ENCODE data around the gene FAM83D.
"Not testable (repeated sequence)": the region's sequence is repeated elsewhere in the genome, so short reads cannot be mapped to it uniquely, and the experiment has no call there.

The FAM83D gene

DNA sequence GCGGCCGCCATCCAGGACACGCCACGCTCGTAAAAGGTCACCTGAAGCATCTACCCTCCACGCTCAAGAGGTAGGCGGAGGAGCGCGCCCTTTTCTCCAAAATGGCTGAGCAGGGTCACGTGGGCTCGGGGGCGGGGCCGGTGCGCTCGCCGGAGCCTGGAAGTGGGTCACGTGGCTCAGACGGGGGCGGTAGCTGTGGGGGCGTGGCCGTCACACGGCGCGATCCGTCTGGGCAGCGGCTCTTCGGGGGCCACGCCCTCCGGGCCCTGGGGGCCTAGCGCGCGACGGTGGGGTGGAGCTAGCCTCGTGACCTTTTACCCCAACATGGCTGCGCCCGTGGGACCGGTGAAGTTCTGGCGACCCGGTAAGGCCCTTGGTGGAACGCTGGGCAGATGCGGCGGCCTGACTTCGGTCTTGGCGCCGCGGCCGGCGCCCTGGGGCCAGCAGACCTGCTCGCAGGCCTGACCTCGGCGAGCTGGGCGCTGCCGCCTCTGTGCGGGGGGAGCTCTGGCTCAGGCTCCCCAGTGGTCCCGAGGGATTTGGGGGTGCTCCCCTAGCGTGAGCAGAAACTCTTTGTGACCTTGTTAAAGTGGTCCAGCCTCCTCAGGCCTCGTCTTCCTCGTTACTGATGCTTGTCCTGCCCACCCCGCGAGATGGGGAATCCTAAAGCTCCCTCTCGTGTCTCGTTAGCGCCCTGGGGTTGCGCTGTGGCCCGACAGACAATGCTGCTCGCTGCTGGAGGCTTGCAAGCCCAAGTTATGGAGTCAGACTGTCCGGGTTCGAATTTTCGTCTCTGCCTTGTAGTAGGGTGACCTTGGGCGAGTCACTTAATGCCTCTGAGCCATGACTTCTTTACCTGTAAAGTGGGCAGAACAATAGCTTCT is 36.1 kb downstream of the FAM83D start, which contains the start of gene DHX35:
DHX35 (plus strand) TSS at position 301 of the 884 bp plus-strand sequence; CDS start at position 325, 24 bp downstream.
- DNase-seq (ENCODE audit: low read depth in 2 of 2): peak; percentile 96 to 98

DNA sequence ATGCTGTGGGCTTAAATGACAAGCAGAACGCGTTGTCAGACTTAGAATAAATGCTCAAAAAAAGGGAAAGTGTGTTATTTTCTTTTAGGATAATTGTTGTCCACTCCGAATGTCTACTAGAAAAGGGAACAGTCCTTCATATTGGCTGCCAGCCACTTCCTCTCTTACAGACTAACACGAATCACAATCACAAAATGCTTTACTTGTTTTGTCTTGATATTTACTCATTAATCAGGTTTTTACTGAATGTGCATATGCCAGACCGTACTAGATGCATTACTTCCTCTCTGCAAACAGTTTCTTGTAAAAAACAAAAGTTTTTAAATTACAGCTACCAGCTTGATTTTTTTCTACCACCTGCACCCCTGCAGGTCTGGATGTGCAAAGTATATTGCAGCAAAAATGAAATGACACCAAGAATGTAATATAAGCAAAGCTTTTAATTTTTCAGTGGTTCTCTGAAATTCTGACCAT is 36.7 kb downstream of the FAM83D start:
- DNase-seq (ENCODE audit: low read depth in 2 of 2): no peak

DNA sequence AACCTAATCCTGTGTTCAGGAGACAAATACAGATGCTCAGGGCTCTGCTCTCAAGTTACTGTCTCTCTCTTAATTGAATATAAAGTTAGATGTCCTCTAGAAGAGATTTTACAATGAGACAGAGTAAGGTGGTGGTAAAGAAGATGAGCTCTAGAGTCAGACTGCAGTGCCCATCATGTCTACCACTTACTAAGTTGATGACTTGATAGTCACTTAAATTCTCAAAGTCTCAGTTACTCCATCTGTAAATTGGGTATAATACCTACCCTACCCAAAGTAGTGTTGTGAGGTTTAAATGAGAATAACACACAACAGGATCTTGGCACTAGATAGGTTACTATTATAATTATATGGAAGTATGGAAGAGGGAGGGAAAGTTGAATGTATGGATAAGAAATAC is 37.5 kb downstream of the FAM83D start:
- no peak for DNase-seq (ENCODE audit: low read depth in 2 of 2)

DNA sequence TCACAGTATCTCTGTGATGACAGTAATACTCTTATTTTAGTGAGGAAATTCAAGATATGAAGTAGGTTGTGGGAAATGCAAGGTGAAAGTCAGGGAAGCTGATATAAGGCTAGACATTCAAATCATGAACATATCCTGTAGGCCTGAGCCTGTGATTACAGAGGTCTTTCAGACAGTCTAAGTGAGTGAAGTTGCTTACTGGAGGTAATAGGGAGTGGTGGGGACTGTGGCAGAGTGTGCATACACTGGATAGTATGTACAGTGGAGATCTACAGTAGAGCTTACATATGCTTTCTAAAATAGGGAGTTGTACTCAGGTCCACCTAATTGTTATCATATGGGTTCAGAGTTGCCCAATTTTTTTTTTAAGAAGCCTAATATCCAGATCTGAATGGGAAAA is 39.0 kb downstream of the FAM83D start:
- DNase-seq (ENCODE audit: low read depth in 2 of 2): no peak

DNA sequence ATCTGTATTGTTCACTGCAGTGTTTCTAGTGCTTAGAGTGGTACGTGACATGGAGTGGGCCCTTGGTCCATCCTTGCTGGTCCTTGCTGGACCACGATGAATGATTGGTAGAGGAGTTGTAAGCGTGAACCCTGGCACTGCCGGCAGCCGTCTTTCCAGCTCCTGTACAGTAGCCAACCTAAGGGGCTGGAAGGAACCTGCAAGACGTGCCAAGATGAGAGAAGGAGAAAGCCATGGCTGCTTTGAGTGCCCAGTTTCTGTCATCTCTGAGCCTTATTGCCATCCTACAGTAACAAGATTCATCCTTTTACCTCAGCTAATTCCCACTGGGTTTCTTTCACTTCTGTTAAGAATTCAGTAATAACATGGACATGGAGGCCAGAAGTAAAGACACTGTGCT is 41.9 kb downstream of the FAM83D start:
- DNase-seq (ENCODE audit: low read depth in 2 of 2): no peak

DNA sequence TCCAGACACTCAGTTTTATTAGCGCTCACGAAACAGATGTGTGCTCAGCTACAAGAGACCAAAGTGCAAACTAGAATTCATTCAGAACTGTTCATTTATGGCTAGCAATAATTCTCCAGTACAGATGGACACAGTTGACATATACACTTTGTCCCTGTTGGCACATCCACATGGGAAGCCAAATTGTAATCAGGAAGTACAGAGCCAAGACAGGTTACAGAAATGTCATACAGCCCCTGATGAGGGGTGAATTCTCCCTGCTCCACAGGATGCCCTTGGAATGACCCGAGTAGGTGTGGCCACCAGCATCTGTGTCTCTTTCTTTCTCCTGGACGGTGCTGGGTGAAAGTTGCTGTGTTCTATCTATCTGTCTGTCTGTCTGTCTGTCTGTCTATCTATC is 43.5 kb downstream of the FAM83D start:
- no peak for DNase-seq (ENCODE audit: low read depth in 2 of 2)

DNA sequence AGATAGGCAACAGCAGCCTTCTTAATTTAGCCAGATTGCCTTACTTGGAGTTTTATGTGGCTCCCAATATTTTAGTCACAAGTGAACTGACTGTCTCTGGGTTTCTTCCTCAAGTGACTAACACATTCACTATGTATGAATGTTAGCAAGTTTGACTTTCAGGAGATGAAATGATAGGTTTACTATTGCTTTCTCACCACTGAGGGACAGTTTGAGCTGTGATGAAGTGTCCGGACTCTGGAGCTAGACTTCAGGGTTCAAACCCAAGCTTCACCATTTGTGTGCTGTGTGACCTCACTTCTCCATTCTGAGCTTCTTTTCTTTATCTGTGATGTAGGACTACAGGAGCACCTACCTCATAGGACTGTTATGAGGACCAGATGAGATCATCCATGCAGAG is 44.1 kb downstream of the FAM83D start:
- DNase-seq (ENCODE audit: low read depth in 2 of 2): no peak

DNA sequence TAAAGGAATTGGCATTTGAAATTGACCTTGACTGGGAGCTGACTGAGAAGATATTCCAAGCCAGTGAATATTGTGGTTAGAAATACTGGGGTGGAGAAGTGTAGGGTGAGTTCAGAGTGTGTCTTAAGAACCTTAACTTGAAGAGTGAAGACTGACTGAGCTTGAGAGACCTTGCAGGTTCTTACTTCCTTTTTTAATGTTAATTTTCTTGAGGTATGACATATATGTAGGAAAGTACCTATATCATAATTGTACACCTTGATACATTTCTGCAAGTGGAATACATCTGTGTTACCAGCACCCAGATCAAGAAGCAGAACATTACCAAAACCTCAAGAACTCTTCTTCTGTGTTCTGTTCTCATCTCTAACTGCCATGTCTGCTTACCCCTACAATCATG is 46.9 kb downstream of the FAM83D start:
- no peak for DNase-seq (ENCODE audit: low read depth in 2 of 2)

DNA sequence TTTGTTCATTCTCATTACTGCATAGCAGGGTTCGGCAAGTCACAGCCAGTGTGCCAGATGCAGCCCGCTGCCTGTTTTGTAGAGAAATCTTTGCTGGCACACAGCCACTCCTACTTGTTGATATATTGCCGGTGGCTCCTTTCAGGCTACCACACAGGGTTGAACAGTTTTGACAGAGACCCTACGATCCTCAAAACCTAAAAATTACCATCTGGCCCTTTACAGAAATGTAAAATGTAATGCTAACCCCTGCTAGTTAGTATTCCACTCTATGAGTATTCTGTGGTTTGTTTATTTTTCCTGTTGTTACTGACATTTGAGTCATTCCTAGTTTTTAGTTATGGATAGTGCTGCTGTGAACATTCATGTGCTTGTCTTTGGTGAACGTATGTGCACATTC is 47.4 kb downstream of the FAM83D start:
- no peak for DNase-seq (ENCODE audit: low read depth in 2 of 2)

DNA sequence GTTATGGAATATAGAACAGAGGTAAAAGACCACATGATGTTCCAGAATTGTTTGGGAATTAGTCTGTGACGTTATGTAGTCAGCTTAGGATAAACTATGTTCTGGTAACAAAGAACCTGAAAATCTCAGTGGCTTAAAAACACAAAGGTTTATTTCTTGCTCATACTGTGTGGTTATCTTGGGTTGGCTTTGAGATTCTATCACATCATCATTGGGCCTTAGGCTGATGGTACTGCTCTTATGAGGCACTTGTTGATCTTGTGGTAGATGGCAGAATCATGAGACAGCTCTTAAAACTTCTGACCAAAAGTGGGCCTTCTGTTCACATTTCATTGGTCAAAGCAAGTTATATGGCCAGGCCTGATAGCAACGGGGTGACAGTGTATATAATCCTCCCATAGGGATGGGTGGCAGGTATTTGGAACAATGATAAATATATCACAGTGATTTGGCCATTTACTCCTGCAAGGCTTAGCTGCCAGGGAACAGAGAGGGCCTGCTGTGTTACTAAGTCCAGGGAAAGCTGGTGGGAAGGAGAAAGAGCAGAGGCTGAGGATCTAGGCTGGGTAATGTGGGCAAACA is 49.4 kb downstream of the FAM83D start:
- no peak for DNase-seq (ENCODE audit: low read depth in 2 of 2)

DNA sequence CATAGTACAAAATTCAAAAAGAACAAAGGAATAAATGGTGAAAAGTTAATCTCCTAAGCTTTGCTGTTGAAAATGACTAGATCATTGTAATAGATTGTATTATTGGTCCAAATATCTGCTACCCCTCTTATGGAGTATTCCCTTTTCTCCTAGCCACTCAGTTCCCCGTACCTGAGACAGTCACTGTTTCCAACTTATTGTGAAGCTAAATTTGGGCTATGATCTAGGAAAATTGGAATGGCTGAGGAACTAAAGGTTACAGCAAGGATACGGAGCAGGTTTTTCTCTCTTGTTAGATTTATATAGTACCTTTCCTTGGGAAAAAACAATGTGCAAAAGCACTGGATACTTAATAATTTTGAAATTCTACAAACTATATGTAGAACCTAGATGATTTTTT is 53.2 kb downstream of the FAM83D start:
- DNase-seq (ENCODE audit: low read depth in 2 of 2): no peak

DNA sequence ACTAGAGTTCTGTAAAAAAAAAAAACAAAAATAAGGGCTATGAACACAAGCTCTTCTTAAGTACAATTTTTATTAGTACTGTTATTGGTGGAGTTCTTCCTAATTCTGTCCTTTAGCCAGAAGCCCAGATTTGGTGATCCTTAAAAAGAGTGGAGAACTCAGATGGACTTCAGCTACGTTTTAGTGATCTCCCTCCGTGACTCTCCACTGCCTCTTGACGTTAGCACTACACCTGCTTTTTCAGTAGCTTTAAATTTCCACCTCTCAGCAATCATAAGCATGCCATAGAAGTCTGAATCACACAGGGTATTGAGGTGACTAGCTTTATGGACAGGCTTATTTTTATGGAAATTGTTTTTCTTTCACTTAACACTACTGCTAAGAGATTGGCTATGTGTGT is 53.6 kb downstream of the FAM83D start:
- no peak for DNase-seq (ENCODE audit: low read depth in 2 of 2)

DNA sequence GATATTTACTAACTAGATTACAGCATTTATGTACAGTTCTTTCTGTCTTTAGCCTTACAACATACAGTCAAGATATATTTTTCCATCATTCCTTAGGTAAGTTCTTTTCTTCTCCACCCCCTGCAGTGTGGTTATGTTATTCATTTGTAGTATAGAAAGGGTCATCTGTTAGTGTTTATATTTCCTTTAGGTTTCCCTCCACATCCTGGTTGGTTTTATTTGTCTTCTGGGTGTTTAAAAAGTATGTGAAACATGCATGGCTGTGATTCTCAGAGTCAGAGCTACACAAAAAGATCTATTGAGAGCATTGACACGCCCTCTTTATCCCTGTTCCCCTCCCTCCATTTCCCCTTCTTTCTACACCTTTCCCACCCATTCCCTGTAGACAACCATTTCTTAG is 56.1 kb downstream of the FAM83D start:
- no peak for DNase-seq (ENCODE audit: low read depth in 2 of 2)

DNA sequence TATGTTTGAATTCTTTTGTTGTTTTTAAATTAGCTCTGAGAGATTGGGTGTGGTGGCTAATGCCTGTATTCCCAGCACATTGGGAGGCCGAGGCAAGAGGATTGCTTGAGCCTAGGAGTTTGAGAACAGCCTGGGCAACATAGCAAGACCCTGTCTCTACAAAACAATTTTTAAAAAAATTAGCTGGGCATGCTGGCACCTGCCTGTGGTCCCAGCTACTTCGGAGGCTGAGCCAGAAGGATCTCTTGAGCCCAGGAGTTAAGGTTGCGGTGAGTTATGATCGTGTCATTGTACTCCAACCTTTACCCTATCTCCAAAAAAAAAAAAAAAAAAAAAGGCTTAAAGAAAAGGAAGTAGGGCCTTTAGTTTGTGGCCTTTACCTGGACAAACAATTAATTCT is 58.8 kb downstream of the FAM83D start:
- no peak for DNase-seq (ENCODE audit: low read depth in 2 of 2)

DNA sequence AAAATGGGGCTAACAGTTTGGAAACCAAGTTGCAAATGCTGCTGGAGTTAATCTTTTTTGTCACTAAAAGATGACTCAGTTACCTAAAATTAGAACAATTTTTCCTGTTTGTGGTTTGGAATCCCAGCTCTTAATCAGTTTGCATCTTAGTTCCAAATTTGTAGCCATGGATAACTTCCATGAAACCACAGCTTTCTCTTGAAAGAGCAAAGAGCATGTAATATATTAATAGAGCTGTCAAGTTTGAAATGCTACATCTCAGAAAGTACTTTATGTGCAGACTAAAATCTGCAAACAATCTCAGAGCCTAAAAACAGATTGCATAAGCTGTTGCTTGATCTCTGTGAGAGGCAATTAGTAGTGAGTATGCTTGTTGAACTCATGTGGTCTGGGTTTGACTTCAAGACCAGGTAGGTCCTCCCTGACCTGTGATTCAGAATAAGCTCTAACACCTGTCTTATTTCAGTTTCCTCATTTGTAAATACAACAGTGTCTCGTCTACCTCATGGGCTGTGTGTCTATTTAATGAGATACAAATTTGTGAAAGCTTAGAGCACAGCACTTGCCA is 59.5 kb downstream of the FAM83D start:
- no peak for DNase-seq (ENCODE audit: low read depth in 2 of 2)

DNA sequence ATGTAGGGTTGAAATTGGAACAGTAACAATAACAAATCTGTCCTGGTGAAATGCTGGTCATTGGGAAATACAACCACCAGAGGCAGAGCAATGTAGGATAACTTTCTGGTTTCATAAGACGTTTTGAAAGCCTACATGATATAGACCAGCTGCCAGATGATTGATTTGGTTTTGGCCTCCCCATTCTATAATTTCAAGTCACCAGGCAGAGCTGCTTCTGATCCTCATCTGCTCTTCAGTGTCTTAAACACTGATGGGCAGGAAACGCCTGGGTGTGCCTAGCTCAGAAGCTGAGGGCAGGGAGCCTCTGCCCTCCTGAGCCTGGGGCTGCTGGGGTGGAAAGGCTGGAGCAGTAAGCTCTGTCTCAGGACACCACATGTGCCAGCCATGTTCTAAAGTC is 60.4 kb downstream of the FAM83D start:
- DNase-seq (ENCODE audit: low read depth in 2 of 2): no peak

DNA sequence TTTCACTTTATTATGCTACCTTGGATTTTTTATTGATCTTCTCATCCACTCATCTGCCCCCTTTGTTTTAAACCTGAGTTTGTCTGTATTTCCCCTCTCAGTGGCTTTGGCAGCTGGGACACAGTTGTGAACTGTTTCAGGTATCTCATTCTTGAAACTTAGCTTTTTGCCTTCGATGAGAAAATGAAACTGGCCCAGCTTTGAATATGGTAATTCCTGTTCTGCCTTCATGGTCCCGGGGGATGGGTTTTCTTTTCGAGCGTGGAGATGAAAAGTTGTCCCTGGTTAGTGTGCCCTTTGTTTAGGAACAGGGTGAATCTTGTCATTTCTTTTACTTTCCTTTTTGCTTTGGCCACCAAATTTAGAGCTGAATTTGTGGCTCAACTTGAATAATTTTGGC is 61.6 kb downstream of the FAM83D start:
- DNase-seq (ENCODE audit: low read depth in 2 of 2): no peak

DNA sequence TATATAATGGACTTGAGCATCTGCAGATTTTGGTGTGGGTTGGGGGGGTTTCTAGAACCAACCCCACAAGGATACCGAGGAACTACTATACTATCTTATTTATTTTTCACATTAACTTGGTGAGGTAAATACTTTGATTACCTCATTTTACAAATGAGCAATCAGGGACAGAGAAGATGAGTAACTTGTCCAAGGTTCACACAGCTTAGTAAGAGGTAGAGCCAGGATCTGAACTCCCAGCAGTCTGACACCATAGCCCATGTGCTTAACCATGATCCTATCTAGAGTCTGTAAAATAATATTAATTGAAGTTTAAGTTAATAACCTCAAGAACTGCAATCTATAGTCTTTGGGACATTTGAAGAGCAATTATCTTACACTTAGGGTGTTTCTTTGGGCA is 64.5 kb downstream of the FAM83D start:
- no peak for DNase-seq (ENCODE audit: low read depth in 2 of 2)

DNA sequence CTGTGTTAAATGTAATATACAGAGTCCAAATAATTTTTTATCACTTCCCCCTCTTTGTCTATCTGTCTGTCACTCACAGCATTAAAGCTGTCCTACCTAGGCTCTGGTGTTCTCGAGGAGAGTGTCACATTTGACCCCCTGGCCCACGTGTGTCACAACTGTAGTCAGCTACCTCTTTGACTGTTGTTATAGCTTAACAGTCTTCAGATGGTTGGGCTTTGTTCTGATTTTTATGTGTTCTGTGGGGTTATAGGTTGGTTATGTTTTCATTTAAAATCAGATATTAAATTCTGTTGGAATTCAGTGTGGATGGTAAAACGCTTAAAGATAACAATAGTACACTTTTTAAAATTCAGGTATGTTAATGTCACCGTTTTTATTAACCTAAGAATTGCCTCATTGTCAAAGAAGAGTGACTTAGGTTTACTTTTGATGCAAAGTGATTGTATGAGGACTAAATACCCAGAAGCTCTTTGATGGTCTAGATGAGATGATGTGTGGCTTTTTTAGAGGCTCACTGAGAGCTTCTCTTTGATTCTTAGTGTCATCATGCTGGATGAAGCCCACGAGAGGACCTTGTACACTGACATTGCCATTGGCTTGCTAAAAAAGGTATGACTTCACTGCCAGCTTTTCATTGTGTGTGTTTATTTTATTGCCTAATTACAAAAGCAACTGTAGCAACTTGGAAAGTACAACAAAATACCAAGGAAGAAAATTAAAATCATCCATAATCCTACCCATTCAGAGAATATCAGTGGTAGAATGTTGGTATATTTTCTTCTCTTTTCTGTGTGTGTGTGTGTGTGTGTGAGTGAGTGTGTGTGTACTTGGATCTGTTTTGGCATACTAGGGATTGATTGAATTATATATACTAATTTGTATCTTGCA is 65.8 kb downstream of the FAM83D start:
- DNase-seq (ENCODE audit: low read depth in 2 of 2): no peak

DNA sequence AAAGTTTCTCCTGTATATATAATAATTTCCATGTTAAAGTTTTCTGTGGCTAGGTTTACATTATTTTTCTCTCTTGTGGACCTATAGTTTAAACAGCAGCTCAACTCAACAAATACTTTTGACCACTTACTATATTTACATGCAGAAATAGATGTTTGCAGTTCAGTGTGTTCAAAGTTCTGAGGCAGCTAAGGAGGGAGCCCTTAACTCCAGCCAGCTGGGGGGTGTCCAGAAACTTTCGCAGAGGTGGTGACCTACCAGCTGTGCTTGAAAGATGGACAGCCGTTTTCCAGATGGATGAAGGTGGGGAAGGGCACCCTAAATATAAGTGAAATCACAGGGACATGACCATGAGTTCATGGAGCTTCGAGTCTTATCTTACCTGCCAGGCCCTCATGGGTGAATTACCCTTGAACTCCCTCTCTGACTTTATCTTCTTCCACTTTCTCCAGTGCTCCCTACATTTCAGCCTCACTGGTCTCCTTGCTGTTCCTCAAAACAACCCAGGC is 69.4 kb downstream of the FAM83D start:
- no peak for DNase-seq (ENCODE audit: low read depth in 2 of 2)

DNA sequence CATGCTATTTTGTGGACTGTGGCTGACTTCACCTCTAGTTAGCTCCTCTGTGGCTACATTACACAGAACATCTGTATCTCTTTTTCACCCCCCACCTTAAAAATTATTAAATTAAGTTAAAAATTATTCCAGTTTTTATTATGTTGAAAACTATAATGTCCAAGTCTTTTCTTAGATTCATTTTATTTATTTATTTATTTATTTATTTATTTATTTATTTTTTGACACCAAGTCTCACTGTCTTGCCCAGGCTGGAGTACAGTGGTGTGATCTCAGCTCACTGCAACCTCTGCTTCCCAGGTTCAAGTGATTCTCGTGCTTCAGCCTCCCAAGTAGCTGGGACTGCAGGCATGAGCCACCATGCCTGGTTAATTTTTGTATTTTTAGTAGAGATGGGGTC is 70.6 kb downstream of the FAM83D start:
- DNase-seq (ENCODE audit: low read depth in 2 of 2): not testable (repeated sequence)

DNA sequence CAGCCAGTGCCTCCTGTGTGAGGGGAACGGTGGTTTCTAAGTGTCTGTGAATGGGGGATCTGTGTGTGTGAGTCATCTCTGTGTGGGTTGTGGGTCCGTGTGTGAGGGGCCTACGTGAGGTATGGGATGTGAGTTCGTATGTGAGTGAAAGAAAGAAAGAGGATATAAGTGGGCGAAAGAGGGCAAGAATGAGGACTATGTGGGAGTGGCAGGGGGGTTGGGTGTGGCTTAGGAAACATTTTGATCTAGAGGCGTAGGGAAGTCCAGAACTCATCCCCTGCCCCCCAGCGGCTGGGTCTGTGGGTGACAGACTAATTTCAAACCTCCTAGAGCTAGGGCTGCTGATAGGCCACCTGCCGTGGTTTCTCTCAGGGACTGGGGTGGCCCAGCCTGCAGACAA is 71.4 kb downstream of the FAM83D start:
- DNase-seq (ENCODE audit: low read depth in 2 of 2): no peak
